ENCODE results near the gene RGS2. TPM values are rescaled to one million over a fixed set of nuclear protein-coding genes. Genes with fewer than 3 reads are reported as not detected.

RGS2 gene
- total and polyA plus RNA-seq, 9 of the 15 experiments (the other 6 are each of a cell fraction or from before 2014, with no cell fraction given) = 2.5 to 5.4 (median 3.8) TPM

DNA sequence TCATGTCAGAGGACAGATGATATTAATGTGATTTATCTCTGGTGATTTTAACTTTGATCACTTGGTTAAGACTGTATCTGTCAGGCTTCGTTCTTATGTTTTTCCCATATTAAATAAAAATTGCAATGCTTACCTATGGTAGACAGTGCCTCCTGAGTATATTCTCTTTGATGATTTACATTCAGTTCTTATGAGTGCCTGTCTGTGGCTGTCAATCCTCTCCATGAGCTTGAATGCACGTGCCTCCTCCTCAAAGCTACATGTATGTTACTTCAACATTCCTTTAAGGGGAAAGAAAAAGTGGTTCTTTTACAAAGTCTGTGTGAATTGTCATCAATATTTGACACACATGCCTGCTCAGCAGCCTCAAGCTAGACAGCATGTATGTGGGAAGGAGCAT lies 44.2 kb upstream of the RGS2 start (continued):
- TF ChIP-seq, protein P1, sequence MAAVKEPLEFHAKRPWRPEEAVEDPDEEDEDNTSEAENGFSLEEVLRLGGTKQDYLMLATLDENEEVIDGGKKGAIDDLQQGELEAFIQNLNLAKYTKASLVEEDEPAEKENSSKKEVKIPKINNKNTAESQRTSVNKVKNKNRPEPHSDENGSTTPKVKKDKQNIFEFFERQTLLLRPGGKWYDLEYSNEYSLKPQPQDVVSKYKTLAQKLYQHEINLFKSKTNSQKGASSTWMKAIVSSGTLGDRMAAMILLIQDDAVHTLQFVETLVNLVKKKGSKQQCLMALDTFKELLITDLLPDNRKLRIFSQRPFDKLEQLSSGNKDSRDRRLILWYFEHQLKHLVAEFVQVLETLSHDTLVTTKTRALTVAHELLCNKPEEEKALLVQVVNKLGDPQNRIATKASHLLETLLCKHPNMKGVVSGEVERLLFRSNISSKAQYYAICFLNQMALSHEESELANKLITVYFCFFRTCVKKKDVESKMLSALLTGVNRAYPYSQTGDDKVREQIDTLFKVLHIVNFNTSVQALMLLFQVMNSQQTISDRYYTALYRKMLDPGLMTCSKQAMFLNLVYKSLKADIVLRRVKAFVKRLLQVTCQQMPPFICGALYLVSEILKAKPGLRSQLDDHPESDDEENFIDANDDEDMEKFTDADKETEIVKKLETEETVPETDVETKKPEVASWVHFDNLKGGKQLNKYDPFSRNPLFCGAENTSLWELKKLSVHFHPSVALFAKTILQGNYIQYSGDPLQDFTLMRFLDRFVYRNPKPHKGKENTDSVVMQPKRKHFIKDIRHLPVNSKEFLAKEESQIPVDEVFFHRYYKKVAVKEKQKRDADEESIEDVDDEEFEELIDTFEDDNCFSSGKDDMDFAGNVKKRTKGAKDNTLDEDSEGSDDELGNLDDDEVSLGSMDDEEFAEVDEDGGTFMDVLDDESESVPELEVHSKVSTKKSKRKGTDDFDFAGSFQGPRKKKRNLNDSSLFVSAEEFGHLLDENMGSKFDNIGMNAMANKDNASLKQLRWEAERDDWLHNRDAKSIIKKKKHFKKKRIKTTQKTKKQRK (IDR thresholded peaks at IDR 0.05; ENCODE audit: borderline replicate concordance, low read depth, low read length) = no peak
- no peak for TF ChIP-seq ZNF77 (CRISPR knock-in tag; IDR thresholded peaks at IDR 0.05)
- TF ChIP-seq E2F3 (CRISPR knock-in tag; IDR thresholded peaks at IDR 0.05) = no peak
- TF ChIP-seq KAT8 (IDR thresholded peaks at IDR 0.05; ENCODE audit: low read depth) = no peak
- no peak for TF ChIP-seq ZNF175 (CRISPR knock-in tag; IDR thresholded peaks at IDR 0.05; ENCODE audit: low read depth)
- TF ChIP-seq SNIP1 (IDR thresholded peaks at IDR 0.05; ENCODE audit: low read depth) = no peak
- no peak for TF ChIP-seq ZFPM2 (CRISPR knock-in tag; IDR thresholded peaks at IDR 0.05)
- no peak for TF ChIP-seq CHD4 (IDR thresholded peaks at IDR 0.05; ENCODE audit: insufficient read depth, insufficient replicate concordance, low read depth, low read length, poor library complexity, severe bottlenecking)
- TF ChIP-seq, protein P2, sequence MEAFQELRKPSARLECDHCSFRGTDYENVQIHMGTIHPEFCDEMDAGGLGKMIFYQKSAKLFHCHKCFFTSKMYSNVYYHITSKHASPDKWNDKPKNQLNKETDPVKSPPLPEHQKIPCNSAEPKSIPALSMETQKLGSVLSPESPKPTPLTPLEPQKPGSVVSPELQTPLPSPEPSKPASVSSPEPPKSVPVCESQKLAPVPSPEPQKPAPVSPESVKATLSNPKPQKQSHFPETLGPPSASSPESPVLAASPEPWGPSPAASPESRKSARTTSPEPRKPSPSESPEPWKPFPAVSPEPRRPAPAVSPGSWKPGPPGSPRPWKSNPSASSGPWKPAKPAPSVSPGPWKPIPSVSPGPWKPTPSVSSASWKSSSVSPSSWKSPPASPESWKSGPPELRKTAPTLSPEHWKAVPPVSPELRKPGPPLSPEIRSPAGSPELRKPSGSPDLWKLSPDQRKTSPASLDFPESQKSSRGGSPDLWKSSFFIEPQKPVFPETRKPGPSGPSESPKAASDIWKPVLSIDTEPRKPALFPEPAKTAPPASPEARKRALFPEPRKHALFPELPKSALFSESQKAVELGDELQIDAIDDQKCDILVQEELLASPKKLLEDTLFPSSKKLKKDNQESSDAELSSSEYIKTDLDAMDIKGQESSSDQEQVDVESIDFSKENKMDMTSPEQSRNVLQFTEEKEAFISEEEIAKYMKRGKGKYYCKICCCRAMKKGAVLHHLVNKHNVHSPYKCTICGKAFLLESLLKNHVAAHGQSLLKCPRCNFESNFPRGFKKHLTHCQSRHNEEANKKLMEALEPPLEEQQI (IDR thresholded peaks at IDR 0.05) = no peak
- no peak for TF ChIP-seq ZKSCAN1 (IDR thresholded peaks at IDR 0.05; ENCODE audit: low read depth, low read length)
